NB4 (cell line): ENCODE data around the gene CCDC187.

Experiments
- DNase-seq: peaks from one replicate; pipeline ENCODE4 v3.0.0; 2010; ENCODE audit warnings: low read depth
- H3K4me3 ChIP-seq: one replicate; pipeline ENCODE4 v1.5.1; 2011; ENCODE audit warnings: mild to moderate bottlenecking, low read depth, low read length, moderate library complexity
- CTCF ChIP-seq: IDR thresholded peaks from one replicate; pipeline ENCODE4 v1.5.1; 2012; ENCODE audit warnings: low read depth, low read length
- MYC ChIP-seq: IDR thresholded peaks from 2 replicates; pipeline ENCODE4 v1.6.1; 2011; ENCODE audit warnings: low read depth, low read length
- POLR2A ChIP-seq: IDR thresholded peaks from 2 replicates; pipeline ENCODE4 v1.6.1; 2011; ENCODE audit warnings: mild to moderate bottlenecking; ENCODE audit not compliant: insufficient read length; ENCODE audit errors: extremely low read depth
- TF ChIP-seq, protein P1 (sequence below): IDR thresholded peaks from 2 replicates; pipeline ENCODE4 v1.6.1; 2011; ENCODE audit warnings: low read depth, low read length

CCDC187 gene

DNA sequence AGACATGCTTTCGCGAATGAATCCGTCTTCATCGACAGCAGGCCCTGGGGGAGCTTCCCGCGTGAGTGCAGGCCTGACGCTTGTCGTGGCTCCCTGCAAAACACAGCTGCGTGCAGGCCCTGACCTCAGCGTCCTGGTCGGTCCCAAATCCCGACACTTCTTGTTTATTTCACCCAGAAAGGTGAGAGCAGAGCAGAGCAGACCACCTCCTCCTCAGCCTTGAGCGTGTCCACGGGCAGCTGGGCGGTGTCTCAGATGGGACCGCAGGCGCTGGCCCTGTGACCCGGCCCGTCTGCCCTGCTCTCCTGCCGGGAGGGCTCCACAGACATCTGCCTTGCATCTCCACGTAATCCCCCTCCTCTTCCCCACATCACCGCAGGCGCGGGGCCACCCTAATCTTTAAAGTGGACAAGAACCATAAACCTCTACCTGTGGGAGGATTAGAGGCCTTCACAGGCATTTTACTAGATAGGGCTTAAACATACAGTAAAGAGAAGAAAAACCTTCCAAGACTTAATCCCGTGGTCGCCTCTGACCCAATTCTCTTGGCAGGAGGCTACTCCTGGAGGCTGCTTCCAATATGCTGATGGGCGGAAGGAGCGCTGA is 91.4 kb downstream of the CCDC187 start:
- H3K4me3 ChIP-seq = no peak overlapping the region
- TF ChIP-seq MYC (no peak), CTCF (no peak), POLR2A (no peak)
- TF ChIP-seq, protein P1, sequence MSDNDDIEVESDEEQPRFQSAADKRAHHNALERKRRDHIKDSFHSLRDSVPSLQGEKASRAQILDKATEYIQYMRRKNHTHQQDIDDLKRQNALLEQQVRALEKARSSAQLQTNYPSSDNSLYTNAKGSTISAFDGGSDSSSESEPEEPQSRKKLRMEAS = no peak
- DNase-seq = no peak

- H3K4me3 ChIP-seq = no peak overlapping the region
- DNase-seq = no peak
- TF ChIP-seq POLR2A (no peak), MYC (no peak), CTCF (no peak)
- TF ChIP-seq, protein P1 = no peak
These were observed 92.2 kb downstream of the CCDC187 start for GRCh38 chr9:136211441-136212344.

GRCh38 chr9:136211006-136211405 is 92.9 kb downstream of the CCDC187 start:
- no peak overlapping the region for H3K4me3 ChIP-seq
- no peak for TF ChIP-seq POLR2A
- TF ChIP-seq, protein P1 = no peak
- TF ChIP-seq MYC = no peak
- no peak for TF ChIP-seq CTCF
- DNase-seq = no peak

GRCh38 chr9:136210276-136210675 is 93.6 kb downstream of the CCDC187 start:
- no peak for DNase-seq
- TF ChIP-seq POLR2A (no peak), CTCF (no peak), MYC (no peak)
- H3K4me3 ChIP-seq = no peak overlapping the region

- TF ChIP-seq, protein P1 = no peak
- TF ChIP-seq MYC = no peak
- TF ChIP-seq CTCF = no peak
- no peak for TF ChIP-seq POLR2A
- no peak overlapping the region for H3K4me3 ChIP-seq
- DNase-seq = no peak
These were observed 94.1 kb downstream of the CCDC187 start for GRCh38 chr9:136209786-136210185.
